Measurements from ENCODE around the gene EPG5. TPM values are rescaled to one million over a fixed set of nuclear protein-coding genes. Genes with fewer than 3 reads are reported as not detected.

The EPG5 gene
- total and polyA plus RNA-seq, 10 of the 15 experiments (the other 5 are each of a cell fraction or from before 2014, with no cell fraction given) = 1.9 to 27.7 (median 9.0) TPM

DNA sequence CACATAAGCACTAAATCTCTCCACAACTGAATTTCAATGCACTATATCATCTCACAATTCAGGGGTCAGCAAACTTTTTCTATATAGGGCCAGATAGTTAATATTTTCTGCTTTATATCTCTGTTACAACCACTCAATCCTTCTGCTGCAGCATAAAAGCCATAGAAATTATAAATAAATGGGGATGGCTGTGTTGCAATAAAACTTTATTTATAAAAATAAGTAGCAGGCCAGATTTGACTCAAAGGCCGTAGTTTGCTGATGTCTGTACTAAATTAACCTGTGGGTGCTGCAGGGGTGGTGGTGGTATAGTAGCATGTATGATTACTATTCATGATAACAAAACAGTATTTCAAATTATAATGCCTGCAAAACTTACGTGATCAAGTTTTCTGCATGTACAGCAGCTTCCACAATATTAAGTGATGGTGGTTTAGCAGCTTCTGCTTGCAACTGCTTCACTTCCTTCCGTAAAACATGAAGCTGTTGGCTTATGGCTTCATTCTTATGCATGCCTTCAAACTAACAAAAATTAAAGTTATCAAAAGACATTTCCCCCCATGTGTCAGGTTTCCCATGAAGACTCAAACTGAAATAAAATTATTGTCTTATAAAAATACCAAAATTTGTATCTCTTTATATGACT lies 77.6 kb downstream of the EPG5 start (continued):
- TF ChIP-seq, protein P1, sequence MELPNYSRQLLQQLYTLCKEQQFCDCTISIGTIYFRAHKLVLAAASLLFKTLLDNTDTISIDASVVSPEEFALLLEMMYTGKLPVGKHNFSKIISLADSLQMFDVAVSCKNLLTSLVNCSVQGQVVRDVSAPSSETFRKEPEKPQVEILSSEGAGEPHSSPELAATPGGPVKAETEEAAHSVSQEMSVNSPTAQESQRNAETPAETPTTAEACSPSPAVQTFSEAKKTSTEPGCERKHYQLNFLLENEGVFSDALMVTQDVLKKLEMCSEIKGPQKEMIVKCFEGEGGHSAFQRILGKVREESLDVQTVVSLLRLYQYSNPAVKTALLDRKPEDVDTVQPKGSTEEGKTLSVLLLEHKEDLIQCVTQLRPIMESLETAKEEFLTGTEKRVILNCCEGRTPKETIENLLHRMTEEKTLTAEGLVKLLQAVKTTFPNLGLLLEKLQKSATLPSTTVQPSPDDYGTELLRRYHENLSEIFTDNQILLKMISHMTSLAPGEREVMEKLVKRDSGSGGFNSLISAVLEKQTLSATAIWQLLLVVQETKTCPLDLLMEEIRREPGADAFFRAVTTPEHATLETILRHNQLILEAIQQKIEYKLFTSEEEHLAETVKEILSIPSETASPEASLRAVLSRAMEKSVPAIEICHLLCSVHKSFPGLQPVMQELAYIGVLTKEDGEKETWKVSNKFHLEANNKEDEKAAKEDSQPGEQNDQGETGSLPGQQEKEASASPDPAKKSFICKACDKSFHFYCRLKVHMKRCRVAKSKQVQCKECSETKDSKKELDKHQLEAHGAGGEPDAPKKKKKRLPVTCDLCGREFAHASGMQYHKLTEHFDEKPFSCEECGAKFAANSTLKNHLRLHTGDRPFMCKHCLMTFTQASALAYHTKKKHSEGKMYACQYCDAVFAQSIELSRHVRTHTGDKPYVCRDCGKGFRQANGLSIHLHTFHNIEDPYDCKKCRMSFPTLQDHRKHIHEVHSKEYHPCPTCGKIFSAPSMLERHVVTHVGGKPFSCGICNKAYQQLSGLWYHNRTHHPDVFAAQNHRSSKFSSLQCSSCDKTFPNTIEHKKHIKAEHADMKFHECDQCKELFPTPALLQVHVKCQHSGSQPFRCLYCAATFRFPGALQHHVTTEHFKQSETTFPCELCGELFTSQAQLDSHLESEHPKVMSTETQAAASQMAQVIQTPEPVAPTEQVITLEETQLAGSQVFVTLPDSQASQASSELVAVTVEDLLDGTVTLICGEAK (IDR thresholded peaks at IDR 0.05; ENCODE audit: borderline replicate concordance) = peak; percentile 74

DNA sequence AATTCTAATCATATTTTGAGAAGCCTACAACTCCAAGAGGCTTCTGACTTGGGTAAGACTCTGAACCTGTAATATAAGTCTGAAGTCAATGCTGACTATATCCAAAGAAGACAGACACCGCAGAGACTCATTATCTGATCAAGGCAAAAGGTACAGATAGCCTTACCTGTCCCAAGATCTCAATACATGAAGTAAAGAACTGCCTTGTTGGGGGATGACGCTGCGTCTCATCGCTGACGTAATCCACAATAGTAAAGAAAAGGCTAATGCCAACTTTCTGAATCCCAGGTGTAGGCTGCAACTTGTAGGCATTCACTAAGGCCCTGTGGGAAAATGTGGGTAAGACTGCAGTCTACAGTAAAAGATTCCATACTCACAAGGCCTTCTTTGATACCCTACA lies 79.5 kb downstream of the EPG5 start:
- no peaks in the 10 kb centered on the region for H3K79me2 ChIP-seq (ENCODE audit: control insufficient read depth, insufficient read depth, low read length)
- no peak overlapping the region for H3K4me3 ChIP-seq
- ATAC-seq (no peak), FAIRE-seq (no peak), DNase-seq (ENCODE audit: low read depth, low spot score) (no peak)
- POLR2A ChIA-PET = no interaction called here
- no peak overlapping the region for H3K4me2 ChIP-seq (ENCODE audit: control insufficient read depth, insufficient read depth)
- RAD21 ChIA-PET (ENCODE audit: unreplicated experiment) = no interaction called here
- TF ChIP-seq HCFC1 (IDR thresholded peaks at IDR 0.05; ENCODE audit: low read length) (no peak), BHLHE40 (IDR thresholded peaks at IDR 0.05; ENCODE audit: borderline replicate concordance in 1 of 2, low read depth in 2 of 2, low read length in 1 of 2) (no peak), SRF (IDR thresholded peaks at IDR 0.05; ENCODE audit: low read depth in 2 of 2, low read length in 2 of 2) (no peak), NR2F1 (conservative IDR thresholded peaks at IDR 0.05) (no peak), PAX5 (IDR thresholded peaks at IDR 0.05; ENCODE audit: borderline replicate concordance, low read depth, low read length) (no peak), ZNF274 (IDR thresholded peaks at IDR 0.05; ENCODE audit: insufficient read depth, insufficient read length) (no peak), MYC (IDR thresholded peaks at IDR 0.05; ENCODE audit: insufficient read depth, insufficient read length, insufficient replicate concordance, low read length, severe bottlenecking) (no peak)
- TF ChIP-seq, protein P2, sequence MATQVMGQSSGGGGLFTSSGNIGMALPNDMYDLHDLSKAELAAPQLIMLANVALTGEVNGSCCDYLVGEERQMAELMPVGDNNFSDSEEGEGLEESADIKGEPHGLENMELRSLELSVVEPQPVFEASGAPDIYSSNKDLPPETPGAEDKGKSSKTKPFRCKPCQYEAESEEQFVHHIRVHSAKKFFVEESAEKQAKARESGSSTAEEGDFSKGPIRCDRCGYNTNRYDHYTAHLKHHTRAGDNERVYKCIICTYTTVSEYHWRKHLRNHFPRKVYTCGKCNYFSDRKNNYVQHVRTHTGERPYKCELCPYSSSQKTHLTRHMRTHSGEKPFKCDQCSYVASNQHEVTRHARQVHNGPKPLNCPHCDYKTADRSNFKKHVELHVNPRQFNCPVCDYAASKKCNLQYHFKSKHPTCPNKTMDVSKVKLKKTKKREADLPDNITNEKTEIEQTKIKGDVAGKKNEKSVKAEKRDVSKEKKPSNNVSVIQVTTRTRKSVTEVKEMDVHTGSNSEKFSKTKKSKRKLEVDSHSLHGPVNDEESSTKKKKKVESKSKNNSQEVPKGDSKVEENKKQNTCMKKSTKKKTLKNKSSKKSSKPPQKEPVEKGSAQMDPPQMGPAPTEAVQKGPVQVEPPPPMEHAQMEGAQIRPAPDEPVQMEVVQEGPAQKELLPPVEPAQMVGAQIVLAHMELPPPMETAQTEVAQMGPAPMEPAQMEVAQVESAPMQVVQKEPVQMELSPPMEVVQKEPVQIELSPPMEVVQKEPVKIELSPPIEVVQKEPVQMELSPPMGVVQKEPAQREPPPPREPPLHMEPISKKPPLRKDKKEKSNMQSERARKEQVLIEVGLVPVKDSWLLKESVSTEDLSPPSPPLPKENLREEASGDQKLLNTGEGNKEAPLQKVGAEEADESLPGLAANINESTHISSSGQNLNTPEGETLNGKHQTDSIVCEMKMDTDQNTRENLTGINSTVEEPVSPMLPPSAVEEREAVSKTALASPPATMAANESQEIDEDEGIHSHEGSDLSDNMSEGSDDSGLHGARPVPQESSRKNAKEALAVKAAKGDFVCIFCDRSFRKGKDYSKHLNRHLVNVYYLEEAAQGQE (IDR thresholded peaks at IDR 0.05; ENCODE audit: low read depth, low read length) = no peak
- TF ChIP-seq, protein P3, sequence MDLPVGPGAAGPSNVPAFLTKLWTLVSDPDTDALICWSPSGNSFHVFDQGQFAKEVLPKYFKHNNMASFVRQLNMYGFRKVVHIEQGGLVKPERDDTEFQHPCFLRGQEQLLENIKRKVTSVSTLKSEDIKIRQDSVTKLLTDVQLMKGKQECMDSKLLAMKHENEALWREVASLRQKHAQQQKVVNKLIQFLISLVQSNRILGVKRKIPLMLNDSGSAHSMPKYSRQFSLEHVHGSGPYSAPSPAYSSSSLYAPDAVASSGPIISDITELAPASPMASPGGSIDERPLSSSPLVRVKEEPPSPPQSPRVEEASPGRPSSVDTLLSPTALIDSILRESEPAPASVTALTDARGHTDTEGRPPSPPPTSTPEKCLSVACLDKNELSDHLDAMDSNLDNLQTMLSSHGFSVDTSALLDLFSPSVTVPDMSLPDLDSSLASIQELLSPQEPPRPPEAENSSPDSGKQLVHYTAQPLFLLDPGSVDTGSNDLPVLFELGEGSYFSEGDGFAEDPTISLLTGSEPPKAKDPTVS (IDR thresholded peaks at IDR 0.05; ENCODE audit: low read depth, low read length) = no peak
- H3K4me1 ChIP-seq (ENCODE audit: control insufficient read depth, insufficient read depth, low read length) = no peaks in the 10 kb centered on the region
- H3K27me3 ChIP-seq (replicated peaks in 1 of 2; ENCODE audit: control insufficient read depth in 2 of 2, insufficient read depth in 2 of 2, low read length in 1 of 2) = no peaks in the 10 kb centered on the region
- H3K27ac ChIP-seq (ENCODE audit: control insufficient read depth, insufficient read depth) = no peak overlapping the region
- WGBS (ENCODE audit: insufficient coverage, insufficient replicate concordance, low lambda C conversion rate, missing lambda C conversion rate) = 97% methylated on average over 5 of the region's 5 CpGs
- no peak overlapping the region for H3K9ac ChIP-seq (ENCODE audit: control insufficient read depth, insufficient read depth, low read length)
- CTCF ChIA-PET = no interaction called here
- no peaks in the 10 kb centered on the region for H3K9me3 ChIP-seq (replicated peaks; ENCODE audit: control insufficient read depth, insufficient read depth, low read length)
- no peaks in the 10 kb centered on the region for H4K20me1 ChIP-seq (ENCODE audit: control insufficient read depth, insufficient read depth)
- in situ Hi-C loops (cut with MboI) = no loop called here
- H3K36me3 ChIP-seq (ENCODE audit: control insufficient read depth in 2 of 2, insufficient read depth in 2 of 2, low read length in 1 of 2) = peaks cover 5 to 10% of the 10 kb centered on the region in 2 experiments; a peak in 3 of 4 replicates
- H2AFZ ChIP-seq (ENCODE audit: control insufficient read depth, low read depth, low read length) = no peak overlapping the region
- no TSS peak for BruUV-seq (replicated peaks)
- SMC1A ChIA-PET (ENCODE audit: uncharacterized antibody, unreplicated experiment) = interaction anchor here (12.4 kb wide), 1 partner anchor 161 kb away, joined by 162 read pairs; the partner anchor contains the start of gene SLC14A1
- intact Hi-C loops (cut with micrococcal nuclease; ENCODE audit: unreplicated experiment) = no loop called here
